ENCODE data around the gene XK. TPM values are rescaled to one million over a fixed set of nuclear protein-coding genes. Genes with fewer than 3 reads are reported as not detected.

XK gene
- total and polyA plus RNA-seq, 2 of the 4 experiments (the other 2 are of a cell fraction): under 0.01 to 0.02 TPM

GRCh38 chrX:37697169-37697760 lies 11.7 kb downstream of the XK start:
- H3K9me3 ChIP-seq (ENCODE audit: control insufficient read depth, insufficient read depth, low read length): no peaks in the 10 kb centered on the region
- H3K27me3 ChIP-seq (ENCODE audit: control insufficient read depth, insufficient read depth, low read length): peaks cover 4% of the 10 kb centered on the region; the same call in 1 of the 2 replicates
- no peak overlapping the region for H2BK15ac ChIP-seq (ENCODE audit: low read depth, low read length)
- H2BK20ac ChIP-seq (ENCODE audit: low read depth, low read length): no peak overlapping the region
- intact Hi-C loops (cut with micrococcal nuclease) (no loop called here), in situ Hi-C loops (cut with MboI; ENCODE audit: low sequenced_read_pairs) (no loop called here), dilution Hi-C loops (cut with HindIII; ENCODE audit: low sequenced_read_pairs, unreplicated experiment) (no loop called here)
- H3K23ac ChIP-seq (ENCODE audit: low read depth, low read length): no peak overlapping the region
- no peak overlapping the region for H4K5ac ChIP-seq (ENCODE audit: low read depth, low read length)
- H4K91ac ChIP-seq (ENCODE audit: insufficient read depth, low read depth, low read length): no peak overlapping the region
- no peak for TF ChIP-seq RFX5 (IDR thresholded peaks at IDR 0.05; ENCODE audit: low read depth, low read length)
- no peak for TF ChIP-seq NFE2L2 (IDR thresholded peaks at IDR 0.05; ENCODE audit: low read depth, low read length)
- no peak for TF ChIP-seq FOS (IDR thresholded peaks at IDR 0.05; ENCODE audit: low read depth, low read length)
- TF ChIP-seq SMC3 (IDR thresholded peaks at IDR 0.05; ENCODE audit: low read depth, low read length): no peak
- TF ChIP-seq RAD21 (IDR thresholded peaks at IDR 0.05; ENCODE audit: low read length): no peak
- TF ChIP-seq CHD1 (IDR thresholded peaks at IDR 0.05; ENCODE audit: low read depth, low read length): no peak
- no peak for TF ChIP-seq POLR2A (IDR thresholded peaks at IDR 0.05; ENCODE audit: low read depth, low read length)
- no peak for TF ChIP-seq CEBPB (IDR thresholded peaks at IDR 0.05; ENCODE audit: low read depth, low read length)
- TF ChIP-seq ELK1 (IDR thresholded peaks at IDR 0.05; ENCODE audit: borderline replicate concordance, low read depth, low read length): no peak
- no peak for TF ChIP-seq BHLHE40 (IDR thresholded peaks at IDR 0.05; ENCODE audit: low read depth, low read length)
- no peak for TF ChIP-seq CTCF (conservative IDR thresholded peaks at IDR 0.05; ENCODE audit: low read depth, low read length)
- no peak overlapping the region for H3K4me2 ChIP-seq (ENCODE audit: low read depth, low read length)
- no peaks in the 10 kb centered on the region for H3K79me1 ChIP-seq (ENCODE audit: low read depth in 1 of 2, low read length in 2 of 2)
- H3K9me1 ChIP-seq (ENCODE audit: insufficient read depth, low read length): no peaks in the 10 kb centered on the region
- H3K14ac ChIP-seq (replicated peaks; ENCODE audit: low read depth, low read length): no peak overlapping the region
- ATAC-seq (ENCODE audit: low read depth) (no peak), DNase-seq (no peak)
- no peak overlapping the region for H3K56ac ChIP-seq (ENCODE audit: extremely low read depth, insufficient read depth, low read length)
- H3K9ac ChIP-seq (ENCODE audit: low read depth, low read length): no peak overlapping the region
- BruUV-seq (replicated peaks): no TSS peak
- no peak overlapping the region for H2AK9ac ChIP-seq (replicated peaks; ENCODE audit: low read depth, low read length, poor library complexity)
- H4K20me1 ChIP-seq (ENCODE audit: insufficient read depth, low read length): no peaks in the 10 kb centered on the region
- H2BK120ac ChIP-seq (ENCODE audit: low read depth, low read length): no peak overlapping the region
- H4K8ac ChIP-seq (ENCODE audit: low read depth in 2 of 2, low read length in 2 of 2): no peak overlapping the region
- ChIA-PET CTCF (no interaction called here), POLR2A (ENCODE audit: unreplicated experiment) (no interaction called here)
- no peak overlapping the region for H3K4ac ChIP-seq (ENCODE audit: low read depth, low read length)
- no peaks in the 10 kb centered on the region for H3K4me1 ChIP-seq (ENCODE audit: control insufficient read depth, insufficient read depth, low read length)
- H3K27ac ChIP-seq (ENCODE audit: insufficient read depth, low read length): no peak overlapping the region
- H3K4me3 ChIP-seq (ENCODE audit: insufficient read depth, low read depth, low read length): no peak overlapping the region
- H2BK5ac ChIP-seq (ENCODE audit: low read depth, low read length, poor library complexity, severe bottlenecking): no peak overlapping the region
- no peak overlapping the region for H2AK5ac ChIP-seq (ENCODE audit: low read depth, low read length)
- WGBS, 2 experiments (ENCODE audit: extremely low coverage in 2 of 2, insufficient read length in 1 of 2): no CpG with 5 or more reads among the region's 1 CpG
- H3K18ac ChIP-seq (ENCODE audit: low read depth, low read length): no peak overlapping the region
- no peak overlapping the region for H2AFZ ChIP-seq (replicated peaks; ENCODE audit: low read length, poor library complexity)
- no peaks in the 10 kb centered on the region for H3K36me3 ChIP-seq (ENCODE audit: control insufficient read depth, insufficient read depth, low read length)
